ENCODE data around the gene PEX14. TPM values are rescaled to one million over a fixed set of nuclear protein-coding genes. Genes with fewer than 3 reads are reported as not detected.

PEX14 gene
- total RNA-seq, 5 donors from 2014 or later (not counting 1 experiment from before 2014, with no cell fraction given): 22.3 to 24.5 (median 22.7) TPM

Other genes with a start within 250 kb of the PEX14 start
- 10 to 100 TPM; 23.3 to 43.7 (median 37.0) TPM for gene PGD, start 75.9 kb upstream of the PEX14 start, total RNA-seq
- 1 to 10 TPM; 3.5 to 9.7 (median 5.8) TPM for gene CENPS, start 44.5 kb upstream of the PEX14 start, total RNA-seq
- under 1 TPM in 3 of 5 donors, not detected in 2; 0.40 to 0.55 (median 0.43) TPM for gene CORT, start 24.9 kb upstream of the PEX14 start, total RNA-seq
- gene DFFA, start 2.4 kb upstream of the PEX14 start, total RNA-seq: 10 to 100 TPM; 19.3 to 32.9 (median 26.0) TPM

Data from T-cell (primary cell).